Common myeloid progenitor, CD34-positive (primary cell): ENCODE measurements around the gene CEP128.

Experiments used
- CTCF ChIA-PET: fragments of 350-600 bp; sonication (Branson Sonifier 250); formaldehyde crosslinking; loops from one replicate; lab custom pipeline; 2021; ENCODE audit warnings: antibody characterized with exemption; lab: Charles Lee
- POLR2A ChIA-PET: fragments of 350-600 bp; sonication (Branson Sonifier 250); formaldehyde crosslinking; loops from one replicate; lab custom pipeline; 2021; ENCODE audit warnings: antibody characterized with exemption; lab: Charles Lee
- DNase-seq, 3 donors: peaks; one replicate each; pipeline versions ENCODE4 v3.0.0 to v3.0.0-alpha.2; 2013
- H3K27ac ChIP-seq, 2 experiments: 1 replicate in 1 of 2; 2 replicates in 1 of 2; pipeline ENCODE4 v1.7.0; 2013; ENCODE audit warnings: inconsistent platforms in 2 of 2, low read length in 2 of 2, mild to moderate bottlenecking in 2 of 2, low read depth in 1 of 2, moderate library complexity in 1 of 2; ENCODE audit not compliant: severe bottlenecking in 2 of 2, insufficient read depth in 1 of 2, poor library complexity in 1 of 2
- H3K27me3 ChIP-seq, 5 experiments: replicated peaks in 2 of 5; 1 replicate in 3 of 5; 2 replicates in 2 of 5; pipeline versions ENCODE4 v1.6.1 to v1.7.0; 2013; ENCODE audit warnings: low read length in 4 of 5, mild to moderate bottlenecking in 2 of 5, moderate library complexity in 2 of 5, inconsistent platforms in 1 of 5; ENCODE audit not compliant: insufficient read depth in 5 of 5, control insufficient read depth in 4 of 5
- H3K36me3 ChIP-seq, 4 experiments: 1 replicate in 2 of 4; 2 replicates in 2 of 4; pipeline versions ENCODE4 v1.6.1 to v1.7.0; 2013; ENCODE audit warnings: low read length in 3 of 4, control low read depth in 1 of 4, mild to moderate bottlenecking in 1 of 4; ENCODE audit not compliant: control insufficient read depth in 4 of 4, insufficient read depth in 4 of 4
- H3K4me1 ChIP-seq, 4 experiments: 1 replicate in 3 of 4; 2 replicates in 1 of 4; pipeline versions ENCODE4 v1.6.1 to v1.7.1; 2013; ENCODE audit warnings: low read length in 3 of 4, mild to moderate bottlenecking in 3 of 4, control low read depth in 1 of 4, inconsistent platforms in 1 of 4, moderate library complexity in 1 of 4; ENCODE audit not compliant: control insufficient read depth in 4 of 4, insufficient read depth in 4 of 4; ENCODE audit errors: control extremely low read depth in 1 of 4
- H3K4me3 ChIP-seq, 7 experiments: 1 replicate in 4 of 7; 2 replicates in 3 of 7; pipeline versions ENCODE4 v1.5.1 to v1.7.0; 2013; ENCODE audit warnings: mild to moderate bottlenecking in 7 of 7, low read length in 6 of 7, moderate library complexity in 6 of 7, inconsistent platforms in 2 of 7, low read depth in 2 of 7, control low read depth in 1 of 7; ENCODE audit not compliant: insufficient read depth in 4 of 7, control insufficient read depth in 1 of 7; ENCODE audit errors: extremely low read depth in 1 of 7
- H3K9me3 ChIP-seq, 5 experiments: 1 replicate in 4 of 5; 2 replicates in 1 of 5; pipeline versions ENCODE4 v1.6.1 to v1.7.1; 2013; ENCODE audit warnings: low read length in 4 of 5, mild to moderate bottlenecking in 2 of 5, inconsistent platforms in 1 of 5, low read depth in 1 of 5, moderate library complexity in 1 of 5; ENCODE audit not compliant: control insufficient read depth in 4 of 5, insufficient read depth in 2 of 5; ENCODE audit errors: control extremely low read depth in 1 of 5
- WGBS: methylation state at CpG from one replicate; pipeline ENCODE4 v1.1.5; 2013; ENCODE audit not compliant: insufficient coverage; 5-methylcytosine and 5-hydroxymethylcytosine counted together

CEP128 gene

GRCh38 chr14:80468331-80469122 is 473.0 kb downstream of the CEP128 start:
- WGBS, result 84% methylated on average over 5 of the region's 5 CpGs
- Histone ChIP-seq H3K4me1 (no peaks in the 10 kb centered on the region), H3K4me3 (no peak overlapping the region), H3K27ac (no peak overlapping the region), H3K27me3 (no peaks in the 10 kb centered on the region), H3K9me3 (peaks cover 0 to 9% (median 5%) of the 10 kb centered on the region in 5 experiments), H3K36me3 (no peaks in the 10 kb centered on the region)
- no peak for DNase-seq
- ChIA-PET POLR2A (no interaction called here), CTCF (no interaction called here)

- no peak for DNase-seq
- Histone ChIP-seq H3K27ac (no peak overlapping the region), H3K4me3 (no peak overlapping the region), H3K36me3 (no peaks in the 10 kb centered on the region), H3K9me3 (no peaks in the 10 kb centered on the region), H3K4me1 (no peaks in the 10 kb centered on the region), H3K27me3 (no peaks in the 10 kb centered on the region)
- POLR2A ChIA-PET, result no interaction called here
- WGBS, result 97% methylated on average over 7 of the region's 7 CpGs
- CTCF ChIA-PET, result no interaction called here
Measured at GRCh38 chr14:80465546-80466220, 475.9 kb downstream of the CEP128 start.

- no peaks in the 10 kb centered on the region for H3K4me1 ChIP-seq
- H3K9me3 ChIP-seq, result no peaks in the 10 kb centered on the region
- no peaks in the 10 kb centered on the region for H3K27me3 ChIP-seq
- CTCF ChIA-PET, result no interaction called here
- POLR2A ChIA-PET, result no interaction called here
- WGBS, result 79% methylated on average over 13 of the region's 15 CpGs
- no peak overlapping the region for H3K27ac ChIP-seq
- no peak overlapping the region for H3K4me3 ChIP-seq
- no peak for DNase-seq
- no peaks in the 10 kb centered on the region for H3K36me3 ChIP-seq
Measured at GRCh38 chr14:80464531-80465149, 476.9 kb downstream of the CEP128 start.

GRCh38 chr14:80456209-80456608 is 485.3 kb downstream of the CEP128 start:
- ChIA-PET POLR2A (no interaction called here), CTCF (no interaction called here)
- Histone ChIP-seq H3K27ac (no peak overlapping the region), H3K4me1 (no peaks in the 10 kb centered on the region), H3K4me3 (no peak overlapping the region), H3K27me3 (no peaks in the 10 kb centered on the region), H3K36me3 (no peaks in the 10 kb centered on the region), H3K9me3 (peaks cover 0 to 2% (median 0%) of the 10 kb centered on the region in 5 experiments)
- WGBS, result 100% methylated on average over 1 of the region's 1 CpG
- no peak for DNase-seq

- CTCF ChIA-PET, result no interaction called here
- H3K36me3 ChIP-seq, result no peaks in the 10 kb centered on the region
- 67% methylated on average over 4 of the region's 6 CpGs for WGBS
- DNase-seq, result no peak
- no peak overlapping the region for H3K4me3 ChIP-seq
- POLR2A ChIA-PET, result no interaction called here
- no peaks in the 10 kb centered on the region for H3K4me1 ChIP-seq
- H3K9me3 ChIP-seq, result peaks cover 0 to 7% (median 4%) of the 10 kb centered on the region in 5 experiments
- H3K27ac ChIP-seq, result no peak overlapping the region
- no peaks in the 10 kb centered on the region for H3K27me3 ChIP-seq
Measured at GRCh38 chr14:80455031-80455430, 486.5 kb downstream of the CEP128 start.

- H3K9me3 ChIP-seq, result peaks cover 1 to 7% (median 4%) of the 10 kb centered on the region in 5 experiments
- ChIA-PET CTCF (no interaction called here), POLR2A (no interaction called here)
- H3K27me3 ChIP-seq, result no peaks in the 10 kb centered on the region
- WGBS, result no CpG with 5 or more reads among the region's 3 CpGs
- H3K36me3 ChIP-seq, result no peaks in the 10 kb centered on the region
- no peak overlapping the region for H3K4me3 ChIP-seq
- H3K4me1 ChIP-seq, result no peaks in the 10 kb centered on the region
- no peak for DNase-seq
- no peak overlapping the region for H3K27ac ChIP-seq
Measured at GRCh38 chr14:80448267-80448666, 493.3 kb downstream of the CEP128 start.

GRCh38 chr14:80447392-80447791 is 494.1 kb downstream of the CEP128 start:
- no peaks in the 10 kb centered on the region for H3K27me3 ChIP-seq
- no peak for DNase-seq
- no peaks in the 10 kb centered on the region for H3K36me3 ChIP-seq
- peaks cover 1 to 7% (median 4%) of the 10 kb centered on the region in 5 experiments for H3K9me3 ChIP-seq
- no peaks in the 10 kb centered on the region for H3K4me1 ChIP-seq
- H3K4me3 ChIP-seq, result no peak overlapping the region
- POLR2A ChIA-PET, result no interaction called here
- H3K27ac ChIP-seq, result no peak overlapping the region
- CTCF ChIA-PET, result no interaction called here
